ENCODE results near the gene E2F2.
"Not testable (repeated sequence)": the region's sequence is repeated elsewhere in the genome, so short reads cannot be mapped to it uniquely, and the experiment has no call there.

The E2F2 gene

GRCh38 chr1:23524163-23524562 is 6.9 kb downstream of the E2F2 start:
- no peak for DNase-seq (ENCODE audit: low read depth)

GRCh38 chr1:23522244-23522982 is 8.6 kb downstream of the E2F2 start:
- peak; percentile 53 for DNase-seq (ENCODE audit: low read depth)

- no peak for DNase-seq (ENCODE audit: low read depth)
These were observed 9.4 kb downstream of the E2F2 start for GRCh38 chr1:23521588-23521987.

GRCh38 chr1:23517581-23517980 is 13.5 kb downstream of the E2F2 start:
- no peak for DNase-seq (ENCODE audit: low read depth)

- DNase-seq (ENCODE audit: low read depth) = no peak
These were observed 15.1 kb downstream of the E2F2 start for GRCh38 chr1:23515905-23516304.

GRCh38 chr1:23514111-23514679 is 16.8 kb downstream of the E2F2 start:
- no peak for DNase-seq (ENCODE audit: low read depth)

GRCh38 chr1:23509896-23510295 is 21.1 kb downstream of the E2F2 start:
- no peak for DNase-seq (ENCODE audit: low read depth)

GRCh38 chr1:23506376-23507107 is 24.5 kb downstream of the E2F2 start:
- no peak for DNase-seq (ENCODE audit: low read depth)

- DNase-seq (ENCODE audit: low read depth) = no peak
These were observed 25.2 kb downstream of the E2F2 start for GRCh38 chr1:23505851-23506250.

GRCh38 chr1:23504156-23504555 is 26.9 kb downstream of the E2F2 start:
- not testable (repeated sequence) for DNase-seq (ENCODE audit: low read depth)

- no peak for DNase-seq (ENCODE audit: low read depth)
These were observed 28.1 kb downstream of the E2F2 start for GRCh38 chr1:23502951-23503350.

GRCh38 chr1:23500466-23500865 is 30.6 kb downstream of the E2F2 start:
- no peak for DNase-seq (ENCODE audit: low read depth)

- DNase-seq (ENCODE audit: low read depth) = no peak
These were observed 33.1 kb downstream of the E2F2 start for GRCh38 chr1:23497777-23498439.

GRCh38 chr1:23496490-23497181 is 34.4 kb downstream of the E2F2 start:
- DNase-seq (ENCODE audit: low read depth) = no peak

GRCh38 chr1:23494836-23495235 is 36.2 kb downstream of the E2F2 start:
- not testable (repeated sequence) for DNase-seq (ENCODE audit: low read depth)

GRCh38 chr1:23492776-23493175 is 38.3 kb downstream of the E2F2 start:
- DNase-seq (ENCODE audit: low read depth) = not testable (repeated sequence)

GRCh38 chr1:23492132-23492720 is 38.8 kb downstream of the E2F2 start:
- DNase-seq (ENCODE audit: low read depth) = no peak

GRCh38 chr1:23489842-23490241 is 41.2 kb downstream of the E2F2 start:
- DNase-seq (ENCODE audit: low read depth) = no peak

- no peak for DNase-seq (ENCODE audit: low read depth)
These were observed 46.1 kb downstream of the E2F2 start for GRCh38 chr1:23485002-23485332.

- DNase-seq (ENCODE audit: low read depth) = peak; percentile 92
These were observed 46.6 kb downstream of the E2F2 start for GRCh38 chr1:23484253-23485001.

Data from fibroblast of gingiva (primary cell).